Measurements from ENCODE around the gene RAPGEF2. TPM values are rescaled to one million over a fixed set of nuclear protein-coding genes. Genes with fewer than 3 reads are reported as not detected.

Gene RAPGEF2
- total and polyA plus RNA-seq, 2 experiments from 2014 or later = 10.2 to 63.1 TPM

DNA sequence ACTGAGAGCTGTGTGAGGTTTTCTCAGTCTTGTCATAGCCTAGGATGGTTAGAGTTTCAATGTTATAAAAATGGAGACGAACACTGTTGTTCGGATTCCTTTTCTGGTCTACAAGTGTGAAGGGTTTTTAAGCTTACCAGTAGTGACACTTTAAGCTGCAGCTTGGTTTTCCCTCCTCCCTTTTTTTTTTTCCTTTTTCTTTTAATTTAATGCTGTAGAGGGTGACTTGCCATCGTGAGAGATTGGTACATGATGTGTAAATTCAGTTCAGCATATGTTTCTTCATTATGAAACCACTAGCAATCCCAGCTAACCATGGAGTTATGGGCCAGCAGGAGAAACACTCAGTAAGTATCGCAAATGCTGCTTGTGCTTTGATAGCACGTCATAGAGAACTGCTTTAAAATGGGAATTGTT is 165.0 kb downstream of the RAPGEF2 start (continued):
- TF ChIP-seq, protein P1, sequence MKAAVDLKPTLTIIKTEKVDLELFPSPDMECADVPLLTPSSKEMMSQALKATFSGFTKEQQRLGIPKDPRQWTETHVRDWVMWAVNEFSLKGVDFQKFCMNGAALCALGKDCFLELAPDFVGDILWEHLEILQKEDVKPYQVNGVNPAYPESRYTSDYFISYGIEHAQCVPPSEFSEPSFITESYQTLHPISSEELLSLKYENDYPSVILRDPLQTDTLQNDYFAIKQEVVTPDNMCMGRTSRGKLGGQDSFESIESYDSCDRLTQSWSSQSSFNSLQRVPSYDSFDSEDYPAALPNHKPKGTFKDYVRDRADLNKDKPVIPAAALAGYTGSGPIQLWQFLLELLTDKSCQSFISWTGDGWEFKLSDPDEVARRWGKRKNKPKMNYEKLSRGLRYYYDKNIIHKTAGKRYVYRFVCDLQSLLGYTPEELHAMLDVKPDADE (IDR thresholded peaks at IDR 0.05) = no peak
- no peak for TF ChIP-seq POLR2AphosphoS5 (IDR thresholded peaks at IDR 0.05; ENCODE audit: low read depth)
- no peak for TF ChIP-seq EZH2 (IDR thresholded peaks at IDR 0.05; ENCODE audit: low read depth, unreplicated experiment)
- TF ChIP-seq, protein P2, sequence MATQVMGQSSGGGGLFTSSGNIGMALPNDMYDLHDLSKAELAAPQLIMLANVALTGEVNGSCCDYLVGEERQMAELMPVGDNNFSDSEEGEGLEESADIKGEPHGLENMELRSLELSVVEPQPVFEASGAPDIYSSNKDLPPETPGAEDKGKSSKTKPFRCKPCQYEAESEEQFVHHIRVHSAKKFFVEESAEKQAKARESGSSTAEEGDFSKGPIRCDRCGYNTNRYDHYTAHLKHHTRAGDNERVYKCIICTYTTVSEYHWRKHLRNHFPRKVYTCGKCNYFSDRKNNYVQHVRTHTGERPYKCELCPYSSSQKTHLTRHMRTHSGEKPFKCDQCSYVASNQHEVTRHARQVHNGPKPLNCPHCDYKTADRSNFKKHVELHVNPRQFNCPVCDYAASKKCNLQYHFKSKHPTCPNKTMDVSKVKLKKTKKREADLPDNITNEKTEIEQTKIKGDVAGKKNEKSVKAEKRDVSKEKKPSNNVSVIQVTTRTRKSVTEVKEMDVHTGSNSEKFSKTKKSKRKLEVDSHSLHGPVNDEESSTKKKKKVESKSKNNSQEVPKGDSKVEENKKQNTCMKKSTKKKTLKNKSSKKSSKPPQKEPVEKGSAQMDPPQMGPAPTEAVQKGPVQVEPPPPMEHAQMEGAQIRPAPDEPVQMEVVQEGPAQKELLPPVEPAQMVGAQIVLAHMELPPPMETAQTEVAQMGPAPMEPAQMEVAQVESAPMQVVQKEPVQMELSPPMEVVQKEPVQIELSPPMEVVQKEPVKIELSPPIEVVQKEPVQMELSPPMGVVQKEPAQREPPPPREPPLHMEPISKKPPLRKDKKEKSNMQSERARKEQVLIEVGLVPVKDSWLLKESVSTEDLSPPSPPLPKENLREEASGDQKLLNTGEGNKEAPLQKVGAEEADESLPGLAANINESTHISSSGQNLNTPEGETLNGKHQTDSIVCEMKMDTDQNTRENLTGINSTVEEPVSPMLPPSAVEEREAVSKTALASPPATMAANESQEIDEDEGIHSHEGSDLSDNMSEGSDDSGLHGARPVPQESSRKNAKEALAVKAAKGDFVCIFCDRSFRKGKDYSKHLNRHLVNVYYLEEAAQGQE (IDR thresholded peaks at IDR 0.05; ENCODE audit: unreplicated experiment) = no peak
- TF ChIP-seq EZH2phosphoT487 (IDR thresholded peaks at IDR 0.05; ENCODE audit: unreplicated experiment) = no peak
- no peak for TF ChIP-seq JUNB (IDR thresholded peaks at IDR 0.05; ENCODE audit: unreplicated experiment)
- no peak for TF ChIP-seq ZNF114 (CRISPR knock-in tag; IDR thresholded peaks at IDR 0.05)

DNA sequence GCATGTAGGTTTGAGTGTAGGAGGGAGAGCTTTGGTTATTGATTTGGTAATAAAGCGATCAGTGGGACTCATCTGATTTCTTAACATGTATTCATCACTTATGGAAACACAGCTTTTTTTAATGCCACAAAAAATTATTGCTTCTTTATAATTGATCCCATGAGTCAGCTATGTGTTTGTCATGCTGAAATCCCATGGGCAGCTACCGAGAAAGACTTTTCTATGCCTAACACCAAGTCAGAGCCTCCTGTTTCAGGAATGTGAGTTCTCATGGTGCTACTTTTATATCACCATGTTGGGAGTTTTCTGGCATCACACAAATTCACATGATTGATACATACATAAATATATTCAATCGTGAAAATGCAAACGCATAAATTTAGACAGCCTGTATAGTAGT is 165.7 kb downstream of the RAPGEF2 start:
- H3K27me3 ChIP-seq (ENCODE audit: insufficient read depth) = no peaks in the 10 kb centered on the region
- peaks cover 10% of the 10 kb centered on the region for H3K4me1 ChIP-seq (ENCODE audit: insufficient read depth)
- TF ChIP-seq EZH2 (IDR thresholded peaks at IDR 0.05; ENCODE audit: low read depth, unreplicated experiment) (no peak), ZNF331 (CRISPR knock-in tag; IDR thresholded peaks at IDR 0.05; ENCODE audit: low read depth) (no peak), JUNB (IDR thresholded peaks at IDR 0.05; ENCODE audit: unreplicated experiment) (no peak), STAT1 (IDR thresholded peaks at IDR 0.05; ENCODE audit: unreplicated experiment) (no peak), CREB1 (CRISPR knock-in tag; IDR thresholded peaks at IDR 0.05; ENCODE audit: low read depth) (no peak)
- TF ChIP-seq, protein P2 (IDR thresholded peaks at IDR 0.05; ENCODE audit: unreplicated experiment) = no peak
- Mint-ChIP-seq H3K4me3 (no peak overlapping the region), H3K27me3 (ENCODE audit: insufficient read depth, low read depth, poor library complexity) (no peaks in the 10 kb centered on the region), H3K36me3 (ENCODE audit: low read depth) (no peaks in the 10 kb centered on the region), H3K9me3 (no peaks in the 10 kb centered on the region), H3K4me1 (peaks cover 14% of the 10 kb centered on the region), H3K27ac (no peak overlapping the region)
- no peaks in the 10 kb centered on the region for H3K79me2 ChIP-seq (replicated peaks; ENCODE audit: insufficient read depth)
- no peak overlapping the region for H3K27ac ChIP-seq (ENCODE audit: low read depth)
- peak; percentile 51 for ATAC-seq
- no peak overlapping the region for H3K4me3 ChIP-seq
- H3F3A ChIP-seq (replicated peaks; ENCODE audit: low read depth) = no peaks in the 10 kb centered on the region
- H3K36me3 ChIP-seq (ENCODE audit: insufficient read depth) = no peaks in the 10 kb centered on the region
- H3K9me2 ChIP-seq (ENCODE audit: insufficient read depth) = no peaks in the 10 kb centered on the region
- H3K4me2 ChIP-seq = no peak overlapping the region
- DNase-seq (ENCODE audit: low spot score) = no peak
- H4K20me1 ChIP-seq (replicated peaks; ENCODE audit: insufficient read depth) = no peaks in the 10 kb centered on the region
- no peak overlapping the region for H2AFZ ChIP-seq
